NCI-H748 treated with DMSO at 0.1 percent for 48 hours (cell line): ENCODE data around the gene DLK1.

Experiments
- DNase-seq: peaks from one replicate; lab custom pipeline; 2025; lab: John Stamatoyannopoulos, UW

DLK1 gene

GRCh38 chr14:100762089-100762515 is 35.4 kb downstream of the DLK1 start:
- DNase-seq, result no peak

GRCh38 chr14:100762901-100763300 is 36.2 kb downstream of the DLK1 start:
- DNase-seq, result no peak

DNA sequence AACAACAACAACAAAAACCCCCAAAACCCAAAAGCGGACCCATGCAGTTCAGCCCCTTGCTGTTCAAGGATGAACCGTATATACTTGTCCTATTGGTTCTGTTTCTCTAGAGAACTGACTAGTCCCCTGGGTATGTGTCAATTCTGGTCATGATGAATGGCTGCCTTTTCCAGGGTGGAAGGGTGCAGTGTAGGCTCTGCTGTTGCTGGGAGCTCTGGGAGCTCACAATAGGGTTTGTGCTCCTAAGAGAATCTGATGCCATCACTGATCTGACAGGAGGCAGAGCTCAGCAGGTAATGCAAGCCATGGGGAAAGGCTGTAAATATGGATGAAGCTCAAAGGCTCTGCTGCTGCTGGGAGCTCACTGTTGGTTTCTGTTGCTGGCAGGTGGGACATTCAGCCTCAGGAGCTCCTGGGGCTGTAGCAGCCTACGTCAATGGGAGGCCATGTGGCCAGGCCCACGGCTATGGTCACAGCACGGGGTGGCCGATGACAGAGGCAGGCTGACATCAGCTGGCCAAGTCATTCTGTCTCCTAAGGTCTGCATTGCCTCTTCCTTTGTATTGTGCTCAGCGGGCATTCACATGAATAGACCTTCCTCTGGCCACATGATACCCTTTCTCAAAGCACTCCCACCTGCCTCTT is 37.9 kb downstream of the DLK1 start:
- DNase-seq, result no peak

DNA sequence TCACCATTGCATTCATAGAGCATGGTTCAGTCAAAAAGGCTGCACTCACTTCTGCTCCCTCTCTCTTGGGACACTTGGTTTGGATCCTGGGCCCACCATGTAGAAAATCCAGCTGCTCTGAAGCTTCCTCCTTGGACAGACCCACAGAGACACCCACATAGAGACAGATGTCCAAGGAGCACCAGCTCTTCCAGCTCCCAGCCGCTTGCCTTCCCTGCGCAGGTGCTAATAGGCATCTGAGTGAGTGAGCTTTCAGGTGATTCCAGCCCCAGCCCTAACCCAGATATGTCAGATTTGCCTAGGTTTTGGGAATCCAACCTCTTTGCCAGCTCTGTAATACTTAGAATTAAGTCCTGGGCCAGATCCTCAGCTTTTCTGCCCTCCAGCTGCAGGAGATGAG is 38.6 kb downstream of the DLK1 start:
- no peak for DNase-seq

- DNase-seq, result no peak
Measured at GRCh38 chr14:100765991-100766390, 39.3 kb downstream of the DLK1 start.

GRCh38 chr14:100767003-100767787 is 40.5 kb downstream of the DLK1 start:
- DNase-seq, result no peak

DNA sequence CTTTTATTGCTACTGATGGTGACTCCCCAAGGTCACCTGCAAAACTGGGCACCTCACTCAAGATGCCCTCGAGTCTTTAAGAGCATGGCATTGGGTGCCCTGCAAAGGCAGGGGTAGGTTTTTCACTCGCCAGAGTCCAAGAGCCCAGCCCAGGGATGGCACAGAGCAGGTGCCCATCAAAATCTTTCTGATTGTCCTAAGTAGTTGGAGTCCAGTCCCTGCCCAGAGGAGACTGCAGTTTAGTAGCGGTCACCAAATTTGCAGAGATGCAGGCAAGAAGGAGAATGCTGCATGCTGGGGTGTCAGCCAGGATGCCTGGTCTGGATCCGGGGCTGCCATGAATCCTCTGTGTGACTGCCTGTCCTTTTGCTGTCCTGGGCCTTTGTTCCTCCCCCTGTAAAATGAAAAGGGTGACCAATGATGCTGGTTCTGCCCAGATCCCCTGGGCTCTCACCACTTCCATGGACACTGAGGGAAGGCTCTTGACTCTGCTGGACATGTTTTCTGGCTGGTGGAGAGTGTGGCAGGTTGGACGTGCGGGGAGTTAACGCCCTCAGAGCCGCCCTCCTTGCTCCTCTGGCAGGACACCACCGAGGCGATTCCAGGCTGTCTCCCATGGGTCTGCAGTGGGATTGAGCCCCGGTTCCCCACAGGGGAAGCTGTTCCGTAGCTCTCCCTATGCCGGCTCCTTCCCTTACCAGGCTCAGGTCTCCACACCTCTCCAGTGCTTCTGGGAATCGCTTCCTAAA is 41.3 kb downstream of the DLK1 start:
- DNase-seq, result no peak

DNA sequence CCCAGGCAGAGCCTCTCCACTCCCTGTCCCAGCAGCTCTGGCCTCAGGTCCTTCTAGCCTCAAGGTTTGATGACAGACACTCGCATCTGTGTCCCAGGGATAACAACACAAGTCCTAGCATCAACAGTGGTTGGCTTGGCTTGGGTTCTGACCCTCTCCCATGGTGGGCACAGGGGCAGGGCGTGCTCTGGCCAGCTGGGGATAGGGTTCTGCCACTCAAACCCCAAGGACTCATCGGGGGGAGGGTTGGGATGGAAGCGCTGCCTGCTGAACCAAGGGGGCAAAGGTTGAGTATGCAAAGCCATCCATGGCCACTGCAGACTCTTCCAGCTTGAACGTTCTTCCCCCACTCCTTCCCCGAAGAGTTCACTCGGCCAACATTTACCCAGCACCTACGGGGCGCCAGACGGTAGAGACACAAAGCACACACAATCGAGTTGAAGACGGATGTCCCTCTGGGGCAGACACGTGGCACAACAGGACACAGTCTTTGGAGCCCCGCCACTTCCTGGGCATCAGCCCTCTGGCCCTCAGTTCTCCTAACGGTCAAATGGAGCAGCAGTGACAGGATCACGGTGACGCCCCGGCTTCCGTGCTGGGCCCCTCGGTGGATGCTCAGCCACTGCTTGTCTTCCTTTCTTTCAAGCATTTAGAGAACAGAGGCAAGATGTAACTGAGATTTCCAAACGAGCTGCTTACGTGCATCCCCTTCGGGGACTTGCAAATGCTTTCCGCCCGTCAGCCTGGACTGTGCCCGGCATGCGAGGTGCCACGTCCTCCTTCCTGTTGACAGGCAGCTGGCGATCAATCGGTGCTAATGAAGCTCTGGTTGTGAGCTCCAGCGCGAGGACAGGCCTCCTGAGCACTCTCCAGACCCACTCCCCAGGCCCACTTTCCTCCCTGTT is 42.6 kb downstream of the DLK1 start:
- no peak for DNase-seq

DNA sequence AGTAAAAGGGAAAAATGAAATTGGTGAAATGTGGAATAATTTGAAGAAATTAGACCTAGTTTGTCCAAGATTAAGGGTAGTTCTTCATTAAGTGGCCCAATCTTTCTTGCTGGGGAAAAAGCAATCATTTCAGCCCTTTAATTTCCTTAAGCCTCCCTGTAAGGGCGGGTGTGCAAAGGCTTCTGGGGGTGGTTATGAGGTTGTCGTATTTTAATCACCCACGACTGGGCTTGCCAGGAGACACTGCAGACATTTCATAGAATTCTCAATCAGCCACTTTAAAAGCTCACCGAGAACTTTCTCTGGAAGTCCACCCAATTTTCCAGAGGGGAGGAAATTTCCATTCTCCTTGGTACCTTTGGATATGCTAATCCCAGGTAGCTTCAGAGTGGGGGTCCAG is 43.4 kb downstream of the DLK1 start:
- no peak for DNase-seq

- DNase-seq, result no peak
Measured at GRCh38 chr14:100770605-100771120, 44.0 kb downstream of the DLK1 start.

- no peak for DNase-seq
Measured at GRCh38 chr14:100771121-100771800, 44.6 kb downstream of the DLK1 start.

- DNase-seq, result no peak
Measured at GRCh38 chr14:100772607-100773165, 46.0 kb downstream of the DLK1 start.

- DNase-seq, result no peak
Measured at GRCh38 chr14:100773331-100774163, 46.9 kb downstream of the DLK1 start.

- DNase-seq, result no peak
Measured at GRCh38 chr14:100774164-100774537, 47.5 kb downstream of the DLK1 start.

DNA sequence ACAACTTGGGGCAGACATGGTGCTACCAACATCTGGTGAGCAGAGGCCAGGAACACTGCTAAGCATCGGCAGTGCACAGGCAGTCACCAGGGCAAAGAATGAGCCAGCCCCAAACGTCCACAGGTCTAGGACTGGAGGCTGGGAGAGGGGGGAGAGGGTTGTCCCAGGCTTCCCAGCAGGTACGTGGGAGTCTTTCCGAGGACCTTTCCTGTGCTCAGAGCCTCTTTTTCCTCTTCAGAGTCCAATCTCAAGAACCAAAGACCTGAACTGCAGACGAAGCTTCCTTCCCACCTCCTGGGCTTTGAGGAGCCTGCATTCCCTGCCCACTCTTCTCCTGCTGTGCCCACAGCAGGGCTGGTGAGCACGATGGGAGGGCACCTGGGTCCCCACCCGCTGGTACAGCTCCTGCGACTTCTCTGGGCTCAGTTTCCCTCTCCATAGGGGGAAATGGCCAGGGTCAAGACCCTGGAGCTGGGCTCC is 48.7 kb downstream of the DLK1 start:
- no peak for DNase-seq

DNA sequence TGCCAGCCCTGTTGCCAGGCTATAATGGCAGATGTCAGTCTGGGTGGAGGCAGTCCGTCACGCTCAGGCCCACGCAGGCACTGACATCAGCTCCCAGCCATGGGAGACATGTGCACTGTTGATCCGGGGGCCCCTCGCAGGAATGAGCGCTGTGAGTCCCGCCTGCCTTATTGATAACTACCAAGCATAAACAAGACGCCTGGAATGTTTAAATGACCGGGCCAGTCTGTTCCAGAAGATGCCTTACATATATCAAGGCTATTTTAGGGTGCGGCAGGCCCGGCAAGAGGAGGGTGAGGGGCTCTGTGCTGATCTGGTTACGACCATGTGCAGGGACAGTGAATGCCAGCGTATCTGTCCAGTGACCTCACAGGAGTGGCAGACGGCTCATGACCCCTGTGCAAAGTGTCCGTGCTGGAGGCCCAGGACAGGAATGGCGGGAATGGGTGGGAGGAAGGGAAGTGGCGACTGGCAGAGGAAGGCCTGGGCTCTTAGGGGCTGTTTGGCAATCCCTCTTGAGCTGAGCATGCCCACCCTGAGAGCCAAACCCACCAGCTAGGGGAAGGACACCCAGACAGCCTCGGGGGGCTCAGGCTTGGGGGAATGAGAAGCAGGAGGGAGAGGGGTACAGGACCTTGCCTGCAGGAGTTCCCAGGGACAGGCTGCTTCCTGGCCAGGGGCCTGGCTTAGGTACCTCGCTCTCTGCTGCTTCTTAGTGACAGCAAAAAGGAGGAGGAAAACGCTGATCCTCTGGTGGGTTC is 49.3 kb downstream of the DLK1 start:
- DNase-seq, result no peak

DNA sequence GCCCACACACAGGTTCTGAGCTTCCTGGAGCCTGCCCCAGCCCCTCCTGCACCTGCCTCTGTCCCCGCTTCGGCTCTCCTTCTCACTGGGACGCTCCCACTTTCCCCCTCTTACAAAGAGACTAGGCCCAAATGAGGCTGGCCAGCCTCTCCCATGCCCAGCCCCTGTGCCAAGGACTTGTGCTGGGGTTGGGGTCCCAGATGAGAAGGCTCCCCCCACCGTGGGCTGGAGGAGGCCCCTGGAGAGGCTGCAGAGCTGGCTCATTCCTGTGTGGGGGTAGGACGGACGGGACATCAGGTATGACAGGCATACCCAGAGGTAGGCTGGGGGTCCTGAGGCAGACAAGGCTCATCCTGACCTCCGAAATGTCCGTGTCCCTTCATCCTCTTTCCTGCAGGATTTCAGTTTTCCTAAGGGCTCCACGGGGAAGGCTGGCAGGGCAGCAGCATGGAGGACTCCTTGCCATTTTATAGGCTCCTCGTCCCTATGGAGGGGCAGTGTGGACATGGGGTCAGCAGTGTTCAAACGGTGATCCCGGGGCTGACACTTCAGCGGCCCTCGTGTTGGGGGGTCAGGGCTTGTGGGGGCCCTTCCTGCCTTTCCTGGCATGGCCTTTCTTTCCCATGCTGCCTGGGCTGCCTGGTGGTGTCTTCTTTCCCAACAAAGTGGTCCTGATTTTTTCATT is 50.1 kb downstream of the DLK1 start:
- DNase-seq, result no peak

DNA sequence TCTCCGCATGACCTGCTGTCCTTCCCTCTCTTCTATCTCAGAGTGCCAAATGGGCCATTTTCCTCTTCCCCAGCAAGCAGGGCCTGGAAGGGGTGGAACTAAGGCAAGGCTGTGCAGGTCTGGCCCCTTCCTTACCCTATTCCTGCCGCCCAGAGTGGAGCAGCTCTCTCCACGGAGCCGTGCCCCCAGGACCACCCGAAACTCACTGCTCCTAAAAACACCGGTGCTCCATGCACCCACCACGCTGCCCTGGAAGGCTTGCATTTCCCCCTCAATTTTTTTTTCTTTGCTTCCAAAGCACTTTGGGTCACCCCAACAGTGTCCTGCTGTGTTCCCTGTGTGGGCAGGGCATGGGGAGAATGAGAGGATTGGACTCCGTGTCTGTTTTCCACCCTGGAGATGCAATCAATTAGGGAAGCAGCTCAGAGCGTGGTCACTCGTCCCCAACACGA is 50.7 kb downstream of the DLK1 start:
- no peak for DNase-seq
